Stomach smooth muscle (tissue), 2 donors: ENCODE data around the gene PCTP.

ENCODE experiments used
- H3K27ac ChIP-seq: one replicate; pipeline ENCODE4 v1.7.0; 2013; ENCODE audit warnings: mild to moderate bottlenecking, low read length, inconsistent platforms
- H3K27me3 ChIP-seq, 2 donors: one replicate each; pipeline ENCODE4 v1.7.0; 2013; ENCODE audit warnings: low read length in 2 of 2; ENCODE audit not compliant: insufficient read depth in 2 of 2, control insufficient read depth in 1 of 2
- H3K36me3 ChIP-seq, 2 donors: one replicate each; pipeline ENCODE4 v1.7.0; 2013; ENCODE audit warnings: low read length in 2 of 2; ENCODE audit not compliant: control insufficient read depth in 2 of 2, insufficient read depth in 2 of 2
- H3K4me1 ChIP-seq: one replicate; pipeline ENCODE4 v1.7.0; 2013; ENCODE audit warnings: low read length; ENCODE audit not compliant: control insufficient read depth, insufficient read depth
- H3K4me3 ChIP-seq, 2 donors: one replicate each; pipeline ENCODE4 v1.7.0; 2013; ENCODE audit warnings: low read length in 2 of 2
- H3K9ac ChIP-seq, 2 donors: one replicate each; pipeline ENCODE4 v1.7.0; 2013; ENCODE audit warnings: low read length in 2 of 2, mild to moderate bottlenecking in 1 of 2
- H3K9me3 ChIP-seq, 2 donors: one replicate each; pipeline ENCODE4 v1.7.0; 2013; ENCODE audit warnings: low read length in 2 of 2; ENCODE audit not compliant: control insufficient read depth in 2 of 2
- donor health status: healthy.
- donor health status: Pancreatic carcinoma.

The PCTP gene

DNA sequence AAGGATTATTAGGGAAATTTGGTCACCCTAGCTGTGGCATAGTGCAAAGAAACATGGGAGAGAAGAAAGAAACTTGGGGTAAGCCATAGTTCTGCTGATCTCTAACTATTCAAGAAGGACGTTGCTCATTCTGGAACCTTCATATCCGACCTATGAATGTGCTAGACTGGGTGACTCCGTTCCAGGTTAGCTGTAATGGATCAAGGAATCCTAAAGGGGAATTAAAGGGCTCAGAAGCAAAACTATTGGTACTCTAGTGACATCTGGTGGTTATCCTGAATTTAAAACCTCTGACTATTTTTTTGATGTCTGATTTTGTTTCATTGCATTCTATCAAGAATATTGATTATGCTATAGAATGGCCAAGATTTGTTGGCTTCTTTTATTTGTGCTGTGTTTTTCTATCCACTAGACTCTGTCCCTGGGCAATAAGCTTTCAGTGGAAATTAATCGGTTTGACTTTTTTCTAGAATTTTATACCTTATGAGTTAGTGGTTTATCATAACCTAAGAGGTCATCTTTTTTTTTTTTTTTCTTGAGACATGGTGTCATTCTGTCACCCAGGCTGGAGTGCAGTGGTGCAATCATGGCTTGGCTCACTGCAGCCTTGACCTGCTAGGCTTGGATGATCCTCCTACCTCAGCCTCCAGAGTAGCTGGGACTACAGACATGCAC, 19.5 kb downstream of the PCTP start:
- Histone ChIP-seq H3K27ac (peak overlapping the region; percentile 53), H3K9ac (no peak overlapping the region), H3K27me3 (no peaks in the 10 kb centered on the region), H3K36me3 (peaks cover 44 to 46% of the 10 kb centered on the region in 2 donors), H3K4me1 (peaks cover 11% of the 10 kb centered on the region), H3K4me3 (no peak overlapping the region), H3K9me3 (no peaks in the 10 kb centered on the region)

- Histone ChIP-seq H3K27ac (no peak overlapping the region), H3K9ac (no peak overlapping the region), H3K36me3 (peaks cover 59 to 60% of the 10 kb centered on the region in 2 donors), H3K4me3 (no peak overlapping the region), H3K9me3 (no peaks in the 10 kb centered on the region), H3K4me1 (peaks cover 11% of the 10 kb centered on the region), H3K27me3 (no peaks in the 10 kb centered on the region)
Measured at GRCh38 chr17:55772086-55772485, 21.2 kb downstream of the PCTP start.

GRCh38 chr17:55773671-55774070, 22.8 kb downstream of the PCTP start:
- H3K4me1 ChIP-seq: peaks cover 11% of the 10 kb centered on the region
- peaks cover 53 to 58% of the 10 kb centered on the region in 2 donors for H3K36me3 ChIP-seq
- no peak overlapping the region for H3K9ac ChIP-seq
- no peaks in the 10 kb centered on the region for H3K27me3 ChIP-seq
- no peaks in the 10 kb centered on the region for H3K9me3 ChIP-seq
- H3K27ac ChIP-seq: no peak overlapping the region
- no peak overlapping the region for H3K4me3 ChIP-seq

- H3K4me3 ChIP-seq: no peak overlapping the region
- no peaks in the 10 kb centered on the region for H3K9me3 ChIP-seq
- no peak overlapping the region for H3K9ac ChIP-seq
- H3K4me1 ChIP-seq: peaks cover 2% of the 10 kb centered on the region
- H3K27ac ChIP-seq: no peak overlapping the region
- no peaks in the 10 kb centered on the region for H3K27me3 ChIP-seq
- H3K36me3 ChIP-seq: peaks cover 49 to 62% of the 10 kb centered on the region in 2 donors
Measured at GRCh38 chr17:55774846-55775271, 24.0 kb downstream of the PCTP start.

DNA sequence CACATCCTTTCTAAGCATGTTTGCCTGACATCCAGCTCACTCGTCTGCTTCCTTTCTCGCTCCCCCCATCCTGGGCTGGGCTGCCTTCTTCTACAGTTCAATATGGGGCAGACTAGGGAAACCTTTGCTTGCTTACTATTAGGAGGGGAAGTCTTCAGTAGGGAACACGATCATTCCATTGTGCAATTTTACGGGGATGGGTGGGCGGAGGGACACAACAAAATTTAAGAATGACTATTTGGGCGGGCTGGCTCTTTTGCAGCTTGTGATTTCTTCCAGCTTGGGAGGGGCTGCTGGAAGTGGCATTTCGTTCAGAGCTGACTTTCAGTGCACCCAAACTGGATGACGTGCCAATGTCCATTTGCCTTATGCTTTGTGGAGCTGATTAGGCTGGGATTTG, 25.4 kb downstream of the PCTP start:
- no peak overlapping the region for H3K27ac ChIP-seq
- H3K4me1 ChIP-seq: no peaks in the 10 kb centered on the region
- H3K9me3 ChIP-seq: no peaks in the 10 kb centered on the region
- H3K9ac ChIP-seq: no peak overlapping the region
- H3K27me3 ChIP-seq: no peaks in the 10 kb centered on the region
- no peak overlapping the region for H3K4me3 ChIP-seq
- H3K36me3 ChIP-seq: peaks cover 43 to 58% of the 10 kb centered on the region in 2 donors

- no peak overlapping the region for H3K9ac ChIP-seq
- no peaks in the 10 kb centered on the region for H3K27me3 ChIP-seq
- no peaks in the 10 kb centered on the region for H3K4me1 ChIP-seq
- no peaks in the 10 kb centered on the region for H3K9me3 ChIP-seq
- no peak overlapping the region for H3K27ac ChIP-seq
- no peak overlapping the region for H3K4me3 ChIP-seq
- peaks cover 37 to 52% of the 10 kb centered on the region in 2 donors for H3K36me3 ChIP-seq
Measured at GRCh38 chr17:55777471-55777971, 26.7 kb downstream of the PCTP start.

GRCh38 chr17:55778389-55779118, 27.7 kb downstream of the PCTP start:
- H3K27ac ChIP-seq: no peak overlapping the region

DNA sequence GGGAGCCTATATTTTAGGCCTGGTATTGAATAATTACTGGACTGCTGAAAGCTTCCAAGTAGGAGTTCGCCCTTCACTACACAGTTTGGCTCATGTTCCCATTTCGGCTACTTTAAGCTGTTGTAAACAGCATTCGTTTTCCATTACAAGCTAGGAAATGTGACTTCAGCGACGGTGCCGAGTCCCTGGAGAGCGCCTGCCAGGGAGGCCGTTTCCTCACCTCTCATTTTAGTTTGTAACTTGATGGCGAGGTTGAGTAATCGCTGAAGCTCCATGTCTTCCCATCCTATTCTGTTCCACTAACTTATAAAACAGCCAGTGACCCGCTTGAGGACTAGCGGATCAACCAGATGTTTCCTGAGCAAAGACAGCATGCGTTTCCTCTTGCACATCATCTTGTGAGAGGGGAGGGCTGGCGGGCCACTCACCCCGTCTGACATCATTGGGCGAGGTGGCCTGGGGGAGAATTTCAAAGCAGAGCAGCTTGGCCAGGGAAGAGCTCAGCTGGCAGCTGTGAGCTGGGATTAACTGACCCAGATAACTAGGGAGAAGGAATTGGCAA, 32.9 kb downstream of the PCTP start:
- Histone ChIP-seq H3K4me1 (no peaks in the 10 kb centered on the region), H3K27me3 (no peaks in the 10 kb centered on the region), H3K9me3 (no peaks in the 10 kb centered on the region), H3K4me3 (no peak overlapping the region), H3K27ac (no peak overlapping the region), H3K36me3 (peaks cover 2 to 5% of the 10 kb centered on the region in 2 donors), H3K9ac (no peak overlapping the region)

More at GRCh38 chr17:55778389-55779118, 27.7 kb downstream of the PCTP start:
- H3K4me3 ChIP-seq: no peak overlapping the region
- no peaks in the 10 kb centered on the region for H3K9me3 ChIP-seq
- H3K9ac ChIP-seq: no peak overlapping the region
- H3K36me3 ChIP-seq: peaks cover 29 to 44% of the 10 kb centered on the region in 2 donors
- no peaks in the 10 kb centered on the region for H3K27me3 ChIP-seq
- no peaks in the 10 kb centered on the region for H3K4me1 ChIP-seq

DNA sequence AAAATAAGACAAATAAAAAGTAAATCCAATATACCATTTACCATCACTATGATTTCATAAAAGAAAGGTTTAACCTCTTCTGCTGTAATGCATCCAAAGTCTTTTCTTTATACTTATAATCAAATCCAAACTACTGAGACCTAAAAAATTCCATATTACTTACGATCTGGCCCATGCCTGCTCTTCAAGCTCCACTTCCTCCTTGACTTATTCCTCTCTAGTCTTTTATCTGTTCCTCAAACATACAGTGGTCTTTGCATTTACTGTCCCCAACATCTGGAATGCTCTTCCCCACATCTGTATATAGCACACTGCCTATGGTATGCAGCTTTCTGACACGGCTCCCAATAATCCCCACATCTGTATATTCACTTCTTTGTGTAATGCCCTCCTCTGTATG, 33.8 kb downstream of the PCTP start:
- Histone ChIP-seq H3K27ac (no peak overlapping the region), H3K9ac (no peak overlapping the region), H3K27me3 (no peaks in the 10 kb centered on the region), H3K9me3 (no peaks in the 10 kb centered on the region), H3K4me3 (no peak overlapping the region), H3K36me3 (no peaks in the 10 kb centered on the region), H3K4me1 (no peaks in the 10 kb centered on the region)

- H3K27ac ChIP-seq: no peak overlapping the region
- no peaks in the 10 kb centered on the region for H3K36me3 ChIP-seq
- no peaks in the 10 kb centered on the region for H3K27me3 ChIP-seq
- H3K4me1 ChIP-seq: no peaks in the 10 kb centered on the region
- no peak overlapping the region for H3K9ac ChIP-seq
- H3K9me3 ChIP-seq: no peaks in the 10 kb centered on the region
- H3K4me3 ChIP-seq: no peak overlapping the region
Measured at GRCh38 chr17:55785181-55785580, 34.3 kb downstream of the PCTP start.
